Measurements from ENCODE around the gene FAM221A.

DNA sequence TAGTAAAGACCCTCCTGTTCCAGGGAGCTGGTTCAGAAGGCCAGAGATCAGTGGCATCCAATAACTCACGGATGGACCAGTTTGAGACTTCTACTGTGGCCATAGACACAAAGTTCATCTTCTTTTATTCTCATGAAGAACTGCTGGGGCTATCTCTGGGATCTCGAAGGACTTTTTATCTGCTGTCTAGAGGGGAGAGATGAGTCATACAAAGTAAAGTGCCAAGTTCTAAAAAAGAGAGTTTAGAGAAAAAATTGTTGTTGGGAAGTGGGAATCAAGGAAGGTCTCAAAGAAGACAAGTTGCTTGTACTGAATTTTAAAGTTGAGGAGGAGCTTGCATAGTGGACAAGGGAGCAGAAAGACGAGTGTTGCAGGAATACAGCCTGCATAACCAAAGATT is 8.0 kb upstream of the FAM221A start:
- TF ChIP-seq, protein P1, sequence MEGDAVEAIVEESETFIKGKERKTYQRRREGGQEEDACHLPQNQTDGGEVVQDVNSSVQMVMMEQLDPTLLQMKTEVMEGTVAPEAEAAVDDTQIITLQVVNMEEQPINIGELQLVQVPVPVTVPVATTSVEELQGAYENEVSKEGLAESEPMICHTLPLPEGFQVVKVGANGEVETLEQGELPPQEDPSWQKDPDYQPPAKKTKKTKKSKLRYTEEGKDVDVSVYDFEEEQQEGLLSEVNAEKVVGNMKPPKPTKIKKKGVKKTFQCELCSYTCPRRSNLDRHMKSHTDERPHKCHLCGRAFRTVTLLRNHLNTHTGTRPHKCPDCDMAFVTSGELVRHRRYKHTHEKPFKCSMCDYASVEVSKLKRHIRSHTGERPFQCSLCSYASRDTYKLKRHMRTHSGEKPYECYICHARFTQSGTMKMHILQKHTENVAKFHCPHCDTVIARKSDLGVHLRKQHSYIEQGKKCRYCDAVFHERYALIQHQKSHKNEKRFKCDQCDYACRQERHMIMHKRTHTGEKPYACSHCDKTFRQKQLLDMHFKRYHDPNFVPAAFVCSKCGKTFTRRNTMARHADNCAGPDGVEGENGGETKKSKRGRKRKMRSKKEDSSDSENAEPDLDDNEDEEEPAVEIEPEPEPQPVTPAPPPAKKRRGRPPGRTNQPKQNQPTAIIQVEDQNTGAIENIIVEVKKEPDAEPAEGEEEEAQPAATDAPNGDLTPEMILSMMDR (conservative IDR thresholded peaks at IDR 0.05) = no peak
- no peak for TF ChIP-seq ZFX (IDR thresholded peaks at IDR 0.05)
